ENCODE data around the gene C16orf95. TPM values are rescaled to one million over a fixed set of nuclear protein-coding genes. Genes with fewer than 3 reads are reported as not detected.

The C16orf95 gene
- polyA plus RNA-seq, 10 donors: 1.7 to 3.4 (median 2.1) TPM

- DNase-seq: no peak
These were observed 16.6 kb upstream of the C16orf95 start for GRCh38 chr16:87333581-87334331.

GRCh38 chr16:87333101-87333500 lies 15.9 kb upstream of the C16orf95 start:
- DNase-seq: no peak

DNA sequence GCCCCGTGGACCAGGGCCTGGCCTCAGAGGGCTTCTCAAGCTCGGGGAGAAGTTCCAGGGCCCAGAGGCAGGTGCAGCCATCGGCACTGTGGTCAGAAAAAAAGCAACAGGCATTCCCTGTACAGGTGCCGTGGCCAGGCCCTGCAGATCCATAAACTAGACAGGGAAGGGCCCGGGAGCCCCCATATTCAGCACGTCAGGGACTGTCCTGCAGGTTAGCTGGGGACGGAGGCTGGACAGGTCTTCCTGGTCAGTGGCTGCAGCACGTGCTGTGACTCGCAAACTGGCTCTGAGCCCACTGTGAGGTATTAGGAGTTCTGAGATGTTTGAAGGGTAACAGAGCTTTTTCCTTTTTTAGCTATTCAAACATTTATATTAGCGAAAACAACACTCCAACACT lies 15.0 kb upstream of the C16orf95 start:
- DNase-seq: no peak

- DNase-seq: no peak
These were observed 14.1 kb upstream of the C16orf95 start for GRCh38 chr16:87331241-87331801.

- DNase-seq: no peak
These were observed 13.5 kb upstream of the C16orf95 start for GRCh38 chr16:87330646-87331045.

GRCh38 chr16:87330257-87330624 lies 13.0 kb upstream of the C16orf95 start:
- no peak for DNase-seq

- no peak for DNase-seq
These were observed 12.5 kb upstream of the C16orf95 start for GRCh38 chr16:87329436-87330256.

GRCh38 chr16:87328846-87329245 lies 11.7 kb upstream of the C16orf95 start:
- no peak for DNase-seq

DNA sequence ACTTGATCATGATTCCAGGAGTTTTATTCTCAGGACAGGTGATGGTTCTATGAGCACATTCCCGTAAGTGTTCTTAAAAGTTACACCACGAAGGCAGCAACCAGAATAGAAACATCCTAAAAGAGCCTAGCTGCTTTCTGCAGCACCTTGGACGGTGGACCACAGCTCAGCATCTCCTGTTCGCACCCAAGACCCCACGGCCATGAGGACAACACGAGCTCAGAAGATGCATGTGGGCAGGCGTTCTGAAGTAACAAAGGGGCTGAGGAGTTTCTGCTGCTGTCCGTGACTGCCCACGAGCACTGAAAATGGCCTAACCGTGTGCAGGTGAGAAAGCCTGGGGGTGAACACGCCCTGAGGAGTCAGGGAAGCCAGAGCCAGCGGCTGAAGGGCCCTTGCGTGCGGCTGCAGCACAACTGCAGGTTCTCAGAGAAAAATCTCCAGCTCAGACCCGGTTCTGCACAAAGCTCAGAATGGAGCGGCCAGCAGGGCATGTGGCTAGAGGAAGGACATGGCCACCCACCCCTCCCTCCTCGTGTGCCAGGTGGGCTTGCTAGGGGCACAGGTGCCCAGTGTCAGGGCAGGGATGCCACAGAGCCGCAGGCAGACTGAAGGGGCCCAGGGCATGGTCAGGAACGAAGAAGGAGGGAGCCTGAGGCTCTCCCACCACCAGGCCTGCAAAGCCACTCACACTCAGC lies 10.8 kb upstream of the C16orf95 start:
- no peak for DNase-seq

GRCh38 chr16:87326151-87326571 lies 9.0 kb upstream of the C16orf95 start:
- DNase-seq: no peak

- DNase-seq: no peak
These were observed 8.2 kb upstream of the C16orf95 start for GRCh38 chr16:87325423-87325858.

DNA sequence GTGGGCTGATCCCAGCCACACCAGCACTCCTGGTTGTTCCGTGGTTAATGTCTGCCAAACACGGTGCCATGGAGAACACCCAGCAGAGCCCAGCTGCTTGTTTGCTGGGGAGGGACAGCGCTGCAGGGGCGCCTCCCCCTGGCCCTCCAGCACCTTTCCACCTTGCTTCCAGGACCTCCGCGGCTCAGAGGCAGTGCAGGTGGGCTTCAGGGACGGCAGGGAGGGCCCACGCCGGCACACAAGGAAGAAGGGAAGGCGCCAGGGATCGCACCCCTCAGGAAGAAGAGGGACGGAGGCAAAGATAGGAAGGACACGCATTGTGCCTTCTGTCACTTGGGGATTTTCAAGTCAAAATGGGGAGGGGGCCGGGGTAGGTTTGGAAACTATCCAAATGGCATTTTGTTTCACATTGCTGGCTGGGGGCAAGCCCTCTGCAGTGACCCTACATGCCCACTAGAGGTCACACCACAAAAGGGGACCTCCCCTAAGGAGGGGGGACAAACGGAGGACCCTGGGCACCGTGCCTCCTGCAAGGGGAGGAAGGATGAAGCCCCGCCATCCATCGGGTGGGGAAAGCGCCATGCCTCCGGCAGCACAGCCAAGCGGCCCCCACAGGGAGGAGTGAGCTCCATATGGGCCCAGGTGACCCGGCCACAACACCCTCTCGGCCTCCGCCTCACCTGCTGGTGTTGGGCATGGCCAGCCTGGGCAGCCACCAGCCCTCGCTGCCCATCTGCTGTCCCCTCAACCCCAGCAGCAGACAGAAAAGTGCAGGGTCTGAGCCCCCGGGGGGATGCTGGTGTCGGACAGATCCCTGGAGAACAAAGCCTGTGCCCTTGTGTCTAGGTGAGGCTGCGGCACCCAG lies 7.5 kb upstream of the C16orf95 start:
- peak in 2 of 3 donors; percentile 28 to 45 for DNase-seq

GRCh38 chr16:87323727-87324410 lies 6.7 kb upstream of the C16orf95 start:
- DNase-seq: no peak

- no peak for DNase-seq
These were observed 5.9 kb upstream of the C16orf95 start for GRCh38 chr16:87322833-87323726.

DNA sequence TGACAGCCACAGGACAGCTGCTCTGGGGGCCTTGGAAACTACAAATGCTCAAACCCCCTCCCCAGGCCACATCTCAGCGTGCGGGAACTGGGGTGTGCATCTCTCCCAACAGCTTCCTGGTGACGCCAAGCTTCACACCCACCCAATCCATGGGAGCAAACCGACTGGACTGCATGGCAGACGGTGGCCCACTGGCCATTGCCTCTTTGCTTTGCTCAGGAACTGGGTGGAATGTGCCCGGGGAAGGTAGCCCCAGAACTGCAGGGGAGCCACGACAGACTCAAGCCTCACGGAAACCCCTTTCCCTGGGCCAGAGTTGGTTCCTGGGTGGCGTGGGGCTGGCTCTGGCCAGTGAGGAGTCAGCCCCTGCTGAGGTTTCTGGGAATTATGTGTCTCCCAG lies 5.2 kb upstream of the C16orf95 start:
- DNase-seq: no peak

- DNase-seq: no peak
These were observed 4.3 kb upstream of the C16orf95 start for GRCh38 chr16:87321336-87322107.

GRCh38 chr16:87320510-87321227 lies 3.5 kb upstream of the C16orf95 start:
- no peak for DNase-seq

GRCh38 chr16:87319997-87320491 lies 2.9 kb upstream of the C16orf95 start:
- DNase-seq: no peak
